GM21526 (cell line): Measurements from ENCODE around the gene NSMF.
A peak's percentile ranks its signal among the peaks of the same experiment; 100 is the strongest.

Experiments
- ATAC-seq: cut with Tn5 transposase; IDR thresholded peaks from one replicate; pipeline ENCODE4 v1.9.1; 2021; ENCODE audit warnings: moderate library complexity; ENCODE audit not compliant: unreplicated experiment, low FRiP score

Gene NSMF, protein sequence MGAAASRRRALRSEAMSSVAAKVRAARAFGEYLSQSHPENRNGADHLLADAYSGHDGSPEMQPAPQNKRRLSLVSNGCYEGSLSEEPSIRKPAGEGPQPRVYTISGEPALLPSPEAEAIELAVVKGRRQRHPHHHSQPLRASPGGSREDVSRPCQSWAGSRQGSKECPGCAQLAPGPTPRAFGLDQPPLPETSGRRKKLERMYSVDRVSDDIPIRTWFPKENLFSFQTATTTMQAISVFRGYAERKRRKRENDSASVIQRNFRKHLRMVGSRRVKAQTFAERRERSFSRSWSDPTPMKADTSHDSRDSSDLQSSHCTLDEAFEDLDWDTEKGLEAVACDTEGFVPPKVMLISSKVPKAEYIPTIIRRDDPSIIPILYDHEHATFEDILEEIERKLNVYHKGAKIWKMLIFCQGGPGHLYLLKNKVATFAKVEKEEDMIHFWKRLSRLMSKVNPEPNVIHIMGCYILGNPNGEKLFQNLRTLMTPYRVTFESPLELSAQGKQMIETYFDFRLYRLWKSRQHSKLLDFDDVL

GRCh38 chr9:137459152-137459600 is at the start of gene NSMF:
Gene NSMF, minus strand, starts transcription at chr9:137459334. Its CDS starts 232 bp downstream, at chr9:137459102.
- ATAC-seq: peak; percentile 52

DNA sequence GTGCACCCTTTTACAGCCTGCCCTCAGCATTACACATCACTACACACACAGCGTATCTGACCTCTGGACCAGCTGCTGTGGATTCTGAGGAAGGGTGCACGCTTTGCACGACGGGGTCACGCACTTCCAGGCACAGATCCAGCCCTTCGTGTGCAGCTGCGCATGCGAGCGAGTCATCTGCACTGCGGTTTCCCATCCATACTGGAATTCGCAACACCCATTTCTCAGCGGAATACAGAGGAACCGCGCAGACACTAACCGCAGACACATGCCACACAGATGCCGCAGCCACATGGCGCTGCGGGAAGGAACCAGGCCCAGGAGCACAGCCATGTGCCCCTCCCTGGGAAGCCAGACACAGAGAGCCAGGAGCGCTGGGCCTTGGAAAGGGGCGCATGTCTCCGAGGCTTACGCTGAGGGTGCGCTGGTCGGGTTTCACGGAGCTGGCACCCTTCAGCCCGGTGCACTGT is 47.6 kb upstream of the NSMF start:
- no peak for ATAC-seq

GRCh38 chr9:137506274-137506673 is 47.1 kb upstream of the NSMF start:
- ATAC-seq: no peak

GRCh38 chr9:137505421-137506140 is 46.4 kb upstream of the NSMF start:
- no peak for ATAC-seq

- ATAC-seq: no peak
These were observed 45.3 kb upstream of the NSMF start for GRCh38 chr9:137504432-137504777.

DNA sequence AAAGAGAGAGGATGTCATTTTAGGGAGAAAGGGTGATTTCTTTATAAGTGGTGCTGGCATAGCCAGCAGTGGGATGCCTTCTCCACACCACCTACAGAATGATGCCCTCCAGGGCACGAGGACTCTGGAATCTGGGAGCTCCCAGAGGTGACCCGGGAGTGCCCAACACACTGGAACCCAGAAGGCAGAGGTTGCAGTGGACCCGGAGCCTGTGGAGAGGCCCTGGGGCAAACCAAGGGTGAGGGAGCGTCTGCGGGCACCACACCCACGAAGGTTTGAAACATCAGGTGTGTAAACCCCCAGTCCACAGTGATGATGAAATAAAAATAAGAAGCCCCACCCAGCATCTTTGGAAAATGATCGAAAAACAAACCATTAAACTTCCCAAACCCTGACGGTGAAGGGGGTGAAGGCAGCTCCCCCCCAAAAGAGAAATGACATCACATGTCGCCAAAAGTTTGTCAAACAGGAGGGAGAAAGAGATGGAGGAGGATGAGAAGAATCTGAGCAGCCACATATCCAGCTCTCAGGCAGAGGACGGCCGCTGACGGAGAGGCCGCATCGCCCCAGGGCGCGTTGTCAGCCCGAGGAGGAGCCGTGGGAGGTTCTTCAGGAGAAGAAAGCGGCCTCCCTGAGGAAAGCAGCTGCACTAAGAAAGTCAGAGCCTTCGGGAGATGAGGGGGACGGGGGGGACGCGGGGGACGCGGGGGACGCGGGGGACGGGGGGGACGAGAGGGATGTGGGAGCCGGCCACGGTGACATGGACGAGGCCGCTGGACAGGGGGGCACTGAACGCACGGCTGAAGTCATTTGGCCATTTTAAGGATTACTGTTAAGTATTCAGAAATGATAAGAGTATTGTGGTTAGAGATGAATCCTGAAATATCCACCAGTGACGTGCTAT is 43.1 kb upstream of the NSMF start:
- no peak for ATAC-seq

GRCh38 chr9:137501457-137501856 is 42.3 kb upstream of the NSMF start:
- no peak for ATAC-seq

DNA sequence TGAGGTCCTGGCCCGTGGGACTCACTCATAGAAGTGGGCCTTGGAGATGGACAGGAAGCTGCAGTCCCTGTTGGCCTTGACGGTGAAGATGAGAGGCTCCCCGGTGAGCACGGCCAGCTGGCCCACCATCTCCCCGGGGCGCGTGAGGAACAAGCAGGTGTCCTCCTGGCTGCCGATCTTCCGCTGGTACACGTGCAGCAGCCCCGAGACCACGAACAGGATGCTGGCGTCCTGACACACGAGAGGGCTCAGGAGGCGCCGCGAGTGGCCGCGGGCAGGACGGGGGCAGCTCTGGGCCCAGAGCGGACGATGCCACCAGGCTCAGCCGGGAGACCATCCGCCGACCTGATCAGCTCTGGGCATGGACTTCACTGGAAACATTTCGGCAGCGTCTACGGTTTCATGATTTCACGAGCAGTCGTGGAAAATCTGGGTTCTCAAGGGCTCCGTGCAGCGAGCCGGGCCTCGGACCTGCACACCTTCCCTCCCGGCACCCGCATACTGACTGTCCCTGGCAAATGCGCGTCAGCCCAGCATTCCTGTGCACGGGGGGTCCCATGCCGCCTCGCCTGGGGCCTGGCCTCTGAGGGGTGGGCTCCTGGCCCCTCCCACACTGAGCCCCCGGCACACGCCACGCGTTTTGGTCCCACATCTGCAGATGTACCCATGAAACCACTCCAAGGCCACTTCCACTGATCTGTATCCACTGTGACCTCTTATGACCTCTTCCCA is 41.7 kb upstream of the NSMF start:
- no peak for ATAC-seq

GRCh38 chr9:137499858-137500661 is 40.9 kb upstream of the NSMF start:
- no peak for ATAC-seq

DNA sequence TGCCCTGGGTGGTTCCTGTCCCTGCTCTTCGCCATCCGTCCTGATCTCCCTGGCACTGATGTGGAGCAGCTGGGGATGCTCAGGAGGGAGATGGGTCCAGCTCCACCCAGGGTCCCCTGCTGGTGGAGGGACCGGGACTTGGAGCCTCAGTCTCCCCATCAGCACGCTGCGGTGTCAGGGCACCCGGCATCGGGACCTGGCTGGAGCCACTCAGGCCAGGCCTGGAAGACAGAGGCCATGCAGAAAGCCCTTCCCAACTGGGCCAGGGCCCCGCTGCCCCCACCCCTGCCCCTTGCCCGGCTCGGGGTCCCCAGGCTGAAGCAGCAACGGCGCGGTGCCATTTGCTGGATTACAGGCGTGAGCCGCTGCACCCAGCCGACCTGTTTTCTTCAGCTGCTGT is 40.3 kb upstream of the NSMF start:
- no peak for ATAC-seq

GRCh38 chr9:137498720-137499150 is 39.6 kb upstream of the NSMF start:
- no peak for ATAC-seq

DNA sequence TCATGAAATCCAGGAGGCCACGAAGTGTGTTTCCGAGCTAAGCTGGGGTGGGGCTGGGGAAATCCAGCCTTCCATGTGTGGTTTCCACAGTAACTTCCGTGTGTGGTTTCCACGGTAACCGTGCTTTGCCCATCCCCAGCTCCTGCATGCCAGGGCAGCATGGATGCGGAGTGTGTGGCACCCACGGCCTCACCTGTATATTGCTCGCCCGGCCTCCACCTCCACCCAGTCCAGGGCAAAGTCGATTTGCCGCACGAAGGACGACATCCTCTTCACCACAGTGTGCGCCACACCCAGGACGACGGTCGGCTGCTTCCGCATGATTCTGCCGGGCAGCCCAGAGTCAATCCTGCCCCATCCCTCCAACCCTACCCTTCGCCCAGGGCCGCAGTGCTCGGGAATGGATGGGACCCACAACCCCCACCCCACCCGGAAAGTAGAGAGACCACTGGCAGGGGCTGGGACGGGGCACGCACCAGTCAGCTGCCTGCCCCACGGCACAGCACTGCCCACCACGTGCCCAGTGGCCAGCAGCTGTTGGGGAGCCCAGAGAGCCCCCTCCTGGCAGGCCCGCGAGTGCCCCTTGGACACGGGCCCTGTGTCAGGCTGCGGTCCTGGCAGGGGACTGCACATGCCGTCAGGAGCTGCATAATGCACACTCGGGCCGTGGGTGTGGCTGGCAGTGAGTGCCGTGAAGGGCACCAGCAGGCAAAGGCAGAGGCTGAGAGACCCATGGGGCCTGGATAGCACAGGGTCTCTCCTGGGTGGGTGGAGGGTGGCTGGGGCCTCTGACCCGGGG is 39.0 kb upstream of the NSMF start:
- ATAC-seq: no peak

GRCh38 chr9:137496601-137497375 is 37.7 kb upstream of the NSMF start:
- no peak for ATAC-seq

- ATAC-seq: no peak
These were observed 35.6 kb upstream of the NSMF start for GRCh38 chr9:137494550-137495351.

DNA sequence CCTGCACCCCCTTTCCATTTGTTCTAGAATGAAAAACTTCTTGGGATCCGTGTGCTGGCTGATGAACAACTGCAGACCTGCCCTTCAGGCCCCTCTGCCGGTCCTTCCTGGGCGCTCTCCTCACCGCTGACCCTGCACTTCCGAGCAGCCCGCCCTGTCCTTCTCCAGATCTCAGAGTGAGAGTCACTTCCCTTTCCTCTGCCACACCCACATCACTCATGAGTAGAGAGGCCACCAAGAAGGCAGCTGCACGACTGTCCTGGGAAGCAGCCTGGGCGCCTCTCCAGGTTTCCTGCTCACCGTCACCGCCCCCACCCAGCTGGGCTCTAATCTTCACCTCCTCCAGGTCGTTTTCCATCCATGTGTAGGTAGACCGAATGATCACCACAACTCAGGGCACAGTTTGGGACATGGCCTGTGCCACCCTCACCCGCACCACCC is 35.0 kb upstream of the NSMF start:
- no peak for ATAC-seq

DNA sequence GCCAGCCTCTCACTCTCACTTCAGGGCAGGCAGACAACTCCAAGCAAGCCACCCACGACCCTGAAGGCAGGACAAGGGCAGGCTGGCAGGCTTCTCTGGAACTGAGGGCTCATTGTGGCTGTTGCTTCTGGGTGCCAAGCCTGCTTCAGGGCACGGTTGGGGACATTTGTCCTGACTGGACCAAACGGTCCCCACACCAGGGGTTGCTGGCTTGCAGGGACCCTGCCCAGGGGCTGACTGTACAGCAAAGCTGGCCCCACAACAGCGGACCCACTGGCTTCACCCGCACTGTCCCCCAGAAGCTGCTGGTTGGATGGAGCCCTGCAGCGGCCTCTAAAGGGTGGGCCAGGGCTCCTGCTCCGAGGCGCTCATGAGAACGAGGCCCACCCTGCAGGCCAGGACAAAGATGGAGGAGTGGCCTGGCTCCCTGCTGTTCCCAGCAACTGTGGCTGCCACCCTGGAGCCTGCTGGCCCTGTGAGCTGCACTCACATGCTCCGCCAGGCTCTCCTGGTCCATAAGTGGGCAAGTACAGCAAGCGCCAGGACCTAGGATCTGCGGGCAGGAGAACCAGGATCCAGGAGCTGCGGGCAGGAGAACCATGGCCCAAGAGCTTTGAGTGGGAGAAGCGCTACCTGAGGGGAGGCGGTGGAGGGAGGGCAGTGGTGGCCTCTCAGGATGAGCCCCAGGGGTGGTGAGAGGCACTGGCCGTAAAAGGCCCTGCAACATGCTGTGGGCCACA is 34.4 kb upstream of the NSMF start:
- ATAC-seq: no peak
